PC-9 (cell line): ENCODE data around the gene FAM174B.

Experiments
- CTCF ChIP-seq: fragments of 200-600 bp; sonication (generic); conservative IDR thresholded peaks from 2 replicates; pipeline ENCODE4 v1.6.1; 2017; ENCODE audit warnings: mixed run types, antibody characterized with exemption, mild to moderate bottlenecking, moderate library complexity
- EZH2 ChIP-seq: fragments of 200-600 bp; sonication (generic); IDR thresholded peaks from 2 replicates; pipeline ENCODE4 v1.8.0; 2017; ENCODE audit warnings: antibody characterized with exemption, low read depth

GRCh38 chr15:92650256-92650655 lies 5.3 kb downstream of the FAM174B start:
- no peak for TF ChIP-seq CTCF
- no peak for TF ChIP-seq EZH2
